ENCODE results near the gene PNLIP. TPM values are rescaled to one million over a fixed set of nuclear protein-coding genes. Genes with fewer than 3 reads are reported as not detected.

The PNLIP gene
- total RNA-seq, 2 experiments from 2014 or later: not detected

- no peak for DNase-seq
- no peak overlapping the region for H3K4me3 Mint-ChIP-seq
- H3K27me3 Mint-ChIP-seq: peaks cover 7% of the 10 kb centered on the region
- no peaks in the 10 kb centered on the region for H3K36me3 Mint-ChIP-seq (ENCODE audit: low read depth)
- intact Hi-C loops (cut with micrococcal nuclease): no loop called here
- POLR2A ChIA-PET: no interaction called here
- CTCF ChIA-PET: no interaction called here
- no peak overlapping the region for H3K27ac Mint-ChIP-seq
- no peak for TF ChIP-seq CTCF (IDR thresholded peaks at IDR 0.05)
- ATAC-seq: no peak
- H3K9me3 Mint-ChIP-seq: no peaks in the 10 kb centered on the region
- H3K4me1 Mint-ChIP-seq (ENCODE audit: low read depth): no peaks in the 10 kb centered on the region
Measured at GRCh38 chr10:116612107-116612769, 66.5 kb downstream of the PNLIP start.

- Mint-ChIP-seq H3K9me3 (no peaks in the 10 kb centered on the region), H3K4me3 (no peak overlapping the region), H3K36me3 (ENCODE audit: low read depth) (no peaks in the 10 kb centered on the region), H3K27me3 (peaks cover 6% of the 10 kb centered on the region), H3K27ac (no peak overlapping the region), H3K4me1 (ENCODE audit: low read depth) (no peaks in the 10 kb centered on the region)
- ChIA-PET POLR2A (no interaction called here), CTCF (no interaction called here)
- no peak for ATAC-seq
- no peak for DNase-seq
- TF ChIP-seq CTCF (IDR thresholded peaks at IDR 0.05): no peak
- intact Hi-C loops (cut with micrococcal nuclease): no loop called here
Measured at GRCh38 chr10:116613471-116613870, 67.7 kb downstream of the PNLIP start.

- Mint-ChIP-seq H3K4me1 (ENCODE audit: low read depth) (no peaks in the 10 kb centered on the region), H3K27me3 (peaks cover 6% of the 10 kb centered on the region), H3K36me3 (ENCODE audit: low read depth) (no peaks in the 10 kb centered on the region), H3K27ac (no peak overlapping the region), H3K4me3 (no peak overlapping the region), H3K9me3 (no peaks in the 10 kb centered on the region)
- no peak for ATAC-seq
- intact Hi-C loops (cut with micrococcal nuclease): no loop called here
- CTCF ChIA-PET: no interaction called here
- no peak for TF ChIP-seq CTCF (IDR thresholded peaks at IDR 0.05)
- DNase-seq: no peak
- POLR2A ChIA-PET: no interaction called here
Measured at GRCh38 chr10:116614796-116615195, 69.1 kb downstream of the PNLIP start.

DNA sequence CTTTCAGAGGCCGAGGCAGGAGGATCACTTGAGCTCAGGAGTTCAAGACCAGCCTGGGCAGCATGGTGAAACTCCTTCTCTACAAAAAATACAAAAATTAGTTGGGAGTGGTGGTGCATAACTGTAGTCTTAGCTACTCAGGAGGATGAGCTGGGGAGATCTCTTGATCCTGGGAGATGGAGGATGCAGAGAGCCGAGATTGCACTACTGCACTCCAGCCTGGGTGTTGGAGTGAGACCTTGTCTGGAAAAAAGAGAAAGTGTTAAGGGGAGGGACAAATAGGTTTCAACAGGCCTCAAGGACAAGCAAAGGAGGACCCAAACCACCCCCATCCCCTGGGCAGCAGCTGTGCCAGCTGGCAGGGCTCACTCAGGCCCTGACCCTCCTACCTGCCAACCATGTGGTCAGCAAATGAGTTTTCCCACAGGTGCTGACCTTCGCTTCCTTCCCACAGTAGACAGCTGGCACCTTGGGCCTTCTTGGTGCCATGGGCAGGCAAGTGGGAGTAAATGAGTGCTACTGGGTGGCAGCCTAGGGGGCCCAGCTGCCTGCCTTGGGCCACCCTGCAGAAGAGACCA, 69.6 kb downstream of the PNLIP start:
- TF ChIP-seq CTCF (IDR thresholded peaks at IDR 0.05): no peak
- no peaks in the 10 kb centered on the region for H3K4me1 Mint-ChIP-seq (ENCODE audit: low read depth)
- H3K36me3 Mint-ChIP-seq (ENCODE audit: low read depth): no peaks in the 10 kb centered on the region
- no peak overlapping the region for H3K27ac Mint-ChIP-seq
- DNase-seq (no peak), ATAC-seq (no peak)
- H3K27me3 Mint-ChIP-seq: peaks cover 6% of the 10 kb centered on the region
- H3K4me3 Mint-ChIP-seq: no peak overlapping the region
- ChIA-PET CTCF (no interaction called here), POLR2A (no interaction called here)
- H3K9me3 Mint-ChIP-seq: no peaks in the 10 kb centered on the region
- intact Hi-C loops (cut with micrococcal nuclease): no loop called here

Other genes with a start within 250 kb of the PNLIP start
- not detected for gene CCDC172, start 221.5 kb upstream of the PNLIP start, total RNA-seq
- not detected for gene PNLIPRP3, start 118.1 kb upstream of the PNLIP start, total RNA-seq
- gene PNLIPRP1, start 45.0 kb downstream of the PNLIP start, total RNA-seq: not detected
- not detected for gene PNLIPRP2, start 75.0 kb downstream of the PNLIP start, total RNA-seq
- under 1 TPM in 1 of 2 experiments, not detected in 1; 0.07 TPM for gene HSPA12A, start 196.6 kb downstream of the PNLIP start, total RNA-seq